Tongue (tissue), 2 donors: ENCODE measurements around the gene APOB. TPM values are rescaled to one million over a fixed set of nuclear protein-coding genes. Genes with fewer than 3 reads are reported as not detected.

Experiments
- DNase-seq: peaks from one replicate; pipeline ENCODE4 v3.0.0-alpha.2; 2015
- total RNA-seq: library from RNA; depleted of rRNA; stranded (reverse); fragments of >200 nt; gene quantifications from one replicate; pipeline ENCODE4 v1.2.3, GENCODE V29; 2014

The APOB gene
- total RNA-seq, 1 donor from 2014 or later = under 0.01 TPM

DNA sequence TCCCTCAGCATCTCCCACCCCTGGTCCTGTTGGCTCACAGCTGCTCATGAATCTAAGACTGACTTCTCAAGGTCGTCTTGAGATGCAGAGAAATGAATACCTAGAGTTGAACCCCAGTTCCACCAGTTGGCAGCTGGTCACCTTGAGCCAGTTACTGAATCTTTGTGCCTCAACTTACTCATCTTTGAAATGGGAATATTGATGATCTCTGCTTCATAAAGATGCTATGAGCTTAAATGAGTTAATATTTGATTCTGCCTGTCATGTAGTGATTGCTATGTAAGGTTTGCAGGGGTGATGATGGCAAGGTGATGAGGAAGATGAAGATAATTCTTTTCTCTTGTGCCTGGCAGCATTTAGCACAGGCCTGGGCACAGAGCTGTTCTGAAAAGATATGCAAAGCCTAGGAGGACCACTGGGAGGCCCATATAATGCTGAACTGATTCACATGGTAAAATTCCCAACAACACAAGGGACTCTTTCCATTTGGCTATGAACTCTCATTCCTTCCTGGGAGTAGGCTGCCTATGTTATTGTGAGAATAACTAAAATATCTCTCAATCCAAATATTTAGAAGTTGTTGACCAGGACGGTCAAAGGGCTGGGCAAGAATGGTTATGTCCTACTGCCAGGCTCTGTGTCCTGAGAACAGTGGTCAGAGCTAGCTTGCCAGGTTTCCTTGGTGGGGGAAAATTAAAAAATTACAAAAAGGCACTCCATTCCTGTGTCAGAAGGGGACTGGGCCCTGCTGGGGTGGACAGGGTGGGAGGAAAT is 70.9 kb downstream of the APOB start:
- DNase-seq = no peak

DNA sequence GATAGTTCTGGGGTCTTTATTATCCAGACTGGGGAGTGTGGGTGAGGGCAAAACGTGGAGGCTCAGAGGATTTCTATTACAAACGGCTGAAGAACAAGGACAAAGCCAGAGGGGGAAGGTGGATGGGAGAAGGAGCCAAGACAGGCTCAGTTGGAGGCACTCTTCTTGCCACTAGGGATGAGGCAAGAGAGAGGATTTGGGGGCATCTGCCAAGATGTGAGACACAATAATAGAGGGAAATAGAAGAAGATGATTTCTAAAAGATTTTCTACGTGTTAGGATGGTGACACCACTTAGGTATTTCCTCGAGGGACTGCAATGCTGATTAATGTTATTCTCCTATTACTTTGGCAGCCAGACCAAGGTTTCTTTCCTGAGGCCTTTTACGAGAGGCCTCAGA is 71.8 kb downstream of the APOB start:
- peak; percentile 43 for DNase-seq

DNA sequence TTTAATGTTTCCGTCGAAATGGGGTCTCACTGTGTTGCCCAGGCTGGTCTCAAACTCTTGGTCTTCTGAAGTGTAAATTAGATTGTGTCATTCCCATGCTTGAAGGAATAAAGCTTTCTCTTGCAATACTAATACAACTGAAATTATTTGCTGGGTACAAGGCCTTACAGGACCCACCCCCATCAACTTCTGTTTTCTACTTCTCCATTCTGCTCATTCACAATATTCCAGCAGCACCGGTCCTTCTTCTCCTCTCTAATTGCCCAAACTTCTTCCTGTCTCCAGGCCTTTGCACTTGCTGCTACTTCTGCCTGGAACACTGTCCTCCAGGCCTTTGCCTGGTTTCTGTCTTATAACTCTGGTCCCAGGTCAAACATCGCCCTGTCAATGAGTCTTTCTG is 73.8 kb downstream of the APOB start:
- DNase-seq = no peak

DNA sequence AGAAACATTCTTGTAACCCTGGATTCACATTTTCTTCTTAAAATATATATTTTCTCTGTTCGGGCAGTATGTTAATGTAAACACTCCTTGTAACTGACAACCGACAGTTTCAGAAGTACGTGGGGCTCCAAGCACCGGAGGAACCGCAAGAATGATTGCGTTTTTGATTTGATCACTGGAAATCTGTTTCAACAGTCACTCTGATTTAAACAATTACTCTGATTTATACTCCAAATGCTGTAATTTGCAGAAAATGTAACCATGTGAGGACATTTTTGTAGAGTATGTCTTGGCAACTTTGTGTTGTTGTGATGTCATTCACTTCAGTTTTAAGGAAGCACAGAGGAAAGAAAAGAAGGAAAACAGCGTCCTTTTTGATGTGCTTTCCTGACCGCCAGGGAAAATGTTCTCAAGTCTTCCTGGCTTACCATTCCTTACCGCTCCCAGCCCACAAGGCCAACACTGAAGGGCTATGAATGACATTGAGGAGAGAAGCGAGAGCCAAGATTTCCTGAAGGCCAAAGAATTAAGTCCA is 77.7 kb downstream of the APOB start:
- peak; percentile 61 for DNase-seq

GRCh38 chr2:20965221-20965620 is 78.7 kb downstream of the APOB start:
- DNase-seq = no peak

DNA sequence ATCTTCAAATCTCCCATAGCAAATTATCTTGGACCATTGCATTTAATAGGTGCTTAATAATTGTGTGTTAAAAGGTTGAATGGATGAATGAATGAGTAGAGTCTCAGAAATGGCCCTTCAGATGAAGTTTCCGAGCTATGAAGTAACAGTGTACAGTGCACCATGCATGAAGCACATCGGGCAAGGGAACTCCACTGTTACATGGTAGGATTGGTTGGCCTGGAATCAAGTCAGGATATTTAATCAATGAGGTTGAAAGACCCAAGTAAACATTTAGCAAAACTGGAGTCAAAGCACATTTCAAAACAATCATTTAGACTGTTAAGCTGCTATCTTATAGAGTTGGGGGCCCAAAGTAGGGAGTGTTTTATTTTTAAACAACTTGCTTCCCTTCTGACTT is 80.0 kb downstream of the APOB start:
- DNase-seq = no peak

- DNase-seq = peak; percentile 90
Observed at GRCh38 chr2:20962939-20963557, 80.8 kb downstream of the APOB start.

- no peak for DNase-seq
Observed at GRCh38 chr2:20961858-20962257, 82.0 kb downstream of the APOB start.

DNA sequence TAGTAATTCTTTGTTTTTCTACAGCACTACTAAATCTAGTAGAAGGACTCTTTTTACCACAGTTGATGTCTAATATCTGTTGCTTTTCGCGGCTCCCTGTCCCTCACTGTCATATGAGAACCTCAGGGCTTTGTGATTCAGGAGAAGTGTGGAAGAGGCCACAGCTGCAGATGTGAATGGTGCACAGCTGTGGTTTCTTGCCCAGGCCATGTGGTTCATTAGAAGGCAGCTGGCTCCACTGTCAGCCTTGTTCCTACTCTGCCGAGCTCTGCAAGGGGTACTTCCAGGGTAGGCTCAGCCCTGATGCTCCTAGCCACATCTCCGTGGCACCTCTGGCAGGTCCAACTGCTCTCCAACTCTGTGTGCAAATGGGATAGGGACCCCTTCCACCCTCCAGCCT is 83.9 kb downstream of the APOB start:
- DNase-seq = peak; percentile 43

GRCh38 chr2:20959252-20959651 is 84.6 kb downstream of the APOB start:
- no peak for DNase-seq

DNA sequence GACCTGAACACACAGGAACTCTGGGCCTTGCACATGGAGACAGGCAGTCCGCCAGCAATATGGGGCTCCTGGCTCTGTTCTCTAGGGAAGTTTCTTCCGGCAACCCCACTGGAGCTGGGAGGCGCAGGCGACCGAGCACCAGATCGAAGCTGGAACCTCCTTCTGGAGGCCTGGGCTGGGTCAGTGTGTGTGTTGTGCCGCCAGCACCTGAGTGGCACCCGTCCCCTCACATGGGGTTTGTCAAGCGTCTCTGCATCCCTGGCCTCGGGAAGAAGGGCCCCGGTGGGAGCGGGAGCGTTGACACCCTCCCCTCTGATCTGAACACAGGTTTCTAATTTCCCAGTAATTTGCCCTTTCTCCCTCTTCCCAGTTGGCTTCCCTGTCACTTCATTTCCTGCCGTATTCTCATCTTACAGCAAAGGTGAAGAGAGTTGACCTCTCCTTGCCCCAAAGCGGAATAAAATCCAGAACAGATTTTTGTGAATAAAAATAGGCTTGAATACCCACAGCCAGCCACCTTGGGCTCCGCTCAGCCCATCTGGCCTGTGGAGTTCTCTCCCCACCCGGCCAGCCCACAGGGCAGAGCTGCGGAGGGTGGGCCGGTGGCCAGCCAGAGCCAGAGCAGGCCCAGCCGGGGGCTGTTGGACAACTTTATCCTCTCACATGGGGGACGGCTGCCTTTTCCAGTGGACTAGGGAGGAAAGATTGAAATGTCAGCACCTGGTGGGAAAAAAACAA is 85.9 kb downstream of the APOB start:
- no peak for DNase-seq

DNA sequence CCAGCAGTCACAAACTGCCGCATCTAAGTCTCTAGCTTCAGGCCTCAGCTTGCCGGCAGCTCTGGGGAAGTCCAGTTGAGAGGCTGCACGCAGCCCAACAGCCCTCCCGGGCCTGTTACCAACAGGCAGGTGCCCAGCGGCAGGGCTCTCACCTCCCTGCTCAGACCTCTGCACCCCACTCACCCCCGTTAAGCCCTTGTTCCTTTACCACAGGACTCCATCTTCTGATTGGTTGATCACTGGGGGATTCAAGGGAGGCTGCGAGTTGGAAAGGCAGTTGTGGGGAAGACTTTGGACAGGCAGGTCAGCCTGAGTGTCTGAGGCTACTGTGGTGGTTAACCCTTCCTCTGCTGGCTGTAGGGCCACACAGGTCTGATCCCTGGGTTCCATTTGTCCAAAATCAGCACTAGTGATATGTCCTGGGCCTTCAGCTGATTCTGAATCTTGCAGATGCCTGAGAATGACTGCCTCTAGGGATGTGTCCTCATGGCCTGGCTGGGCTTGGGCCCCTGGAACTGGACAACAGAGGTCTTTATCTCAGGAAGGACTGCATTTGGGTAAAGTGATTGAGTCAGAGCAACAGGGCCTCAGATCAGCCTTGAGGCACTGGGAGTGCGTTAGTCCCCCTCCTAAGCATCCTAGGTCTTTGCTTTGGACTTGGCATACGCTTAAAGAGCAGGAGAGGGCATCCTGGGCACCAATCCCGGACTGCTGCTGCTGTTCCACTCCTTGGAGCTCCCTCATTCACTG is 88.4 kb downstream of the APOB start:
- no peak for DNase-seq

GRCh38 chr2:20953146-20953824 is 90.6 kb downstream of the APOB start:
- DNase-seq = no peak

Other genes with a start within 250 kb of the APOB start
- gene LDAH, start 221.0 kb downstream of the APOB start, total RNA-seq = 11.6 TPM
- not detected for gene TDRD15, start 79.9 kb upstream of the APOB start, total RNA-seq